GM12892 (cell line): ENCODE data around the gene ODF2L.

Experiments
- DNase-seq: peaks from one replicate; pipeline ENCODE4 v3.0.0; 2011; ENCODE audit not compliant: insufficient read length
- FAIRE-seq: peaks from 2 replicates; lab custom pipeline; 2011; peaks lifted over from hg19 to GRCh38; lab: Jason Lieb, UNC
- POLR2A ChIP-seq: IDR thresholded peaks from 2 replicates; pipeline ENCODE4 v1.6.1; 2011; ENCODE audit warnings: low read depth, low read length, control low read depth
- POLR2AphosphoS5 ChIP-seq: IDR thresholded peaks from 2 replicates; pipeline ENCODE4 v1.6.1; 2011; ENCODE audit warnings: low read depth, low read length, control low read depth
- TAF1 ChIP-seq: IDR thresholded peaks from 2 replicates; pipeline ENCODE4 v1.6.1; 2011; ENCODE audit warnings: low read depth, mild to moderate bottlenecking, control low read depth, low read length, borderline replicate concordance

ODF2L gene

GRCh38 chr1:86423473-86423872 is 27.4 kb upstream of the ODF2L start:
- DNase-seq (no peak), FAIRE-seq (no peak)
- TF ChIP-seq POLR2AphosphoS5 (no peak), TAF1 (no peak), POLR2A (no peak)

GRCh38 chr1:86421601-86422280 is 25.6 kb upstream of the ODF2L start:
- TF ChIP-seq TAF1 (no peak), POLR2AphosphoS5 (no peak), POLR2A (no peak)
- FAIRE-seq (no peak), DNase-seq (no peak)

DNA sequence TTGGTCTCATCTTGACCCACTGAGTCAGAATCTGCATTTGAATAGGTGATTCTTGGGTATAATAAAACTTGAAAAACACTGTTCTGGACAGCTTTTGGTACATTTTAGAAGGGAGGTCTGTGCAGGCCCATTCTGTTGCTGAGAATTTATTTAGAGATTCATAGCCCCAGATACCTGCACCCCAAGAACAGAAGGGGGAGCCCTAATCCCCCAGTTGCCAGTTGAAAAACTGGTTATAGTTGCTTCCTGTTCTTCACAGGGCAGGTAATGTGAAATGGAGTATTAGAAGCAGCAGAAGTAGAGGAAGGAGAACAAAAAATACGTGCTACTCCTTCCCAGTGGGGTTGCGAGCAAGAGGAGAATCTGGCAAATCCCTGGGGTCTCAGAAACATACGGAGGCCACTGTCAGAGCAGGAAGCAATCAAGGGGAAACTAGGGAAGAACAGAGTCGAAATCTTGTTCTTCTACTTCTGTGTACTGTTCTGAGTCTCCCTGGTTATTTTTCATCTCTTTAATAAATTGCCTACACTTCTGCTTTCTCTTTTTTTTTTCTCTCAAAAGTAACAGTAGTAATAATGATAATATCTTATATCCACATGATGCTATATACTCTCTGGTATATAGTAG is 23.3 kb upstream of the ODF2L start:
- FAIRE-seq (peak; percentile 58), DNase-seq (peak; percentile 20)
- TF ChIP-seq TAF1 = no peak

DNA sequence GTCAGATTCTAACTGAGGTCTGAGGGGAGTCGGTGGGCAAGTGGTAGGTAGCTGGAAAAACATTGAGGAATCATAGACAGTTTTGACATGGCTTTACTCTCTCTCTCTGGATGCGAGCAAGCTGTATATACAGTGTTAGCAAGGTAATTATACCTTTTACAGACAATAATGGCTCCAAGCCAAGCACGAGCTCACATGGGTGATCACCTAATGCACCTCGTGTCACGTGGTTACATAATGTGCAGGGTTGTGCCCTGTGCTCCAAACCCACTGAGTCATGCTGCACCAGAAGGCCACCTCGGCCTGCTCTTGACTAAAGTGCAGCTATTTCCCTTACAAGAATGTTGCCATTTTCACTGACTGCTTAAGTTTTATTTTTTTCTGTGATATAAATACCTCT is 20.2 kb upstream of the ODF2L start:
- TF ChIP-seq POLR2A = no peak
- TF ChIP-seq TAF1 = no peak
- TF ChIP-seq POLR2AphosphoS5 = no peak
- FAIRE-seq (no peak), DNase-seq (no peak)

DNA sequence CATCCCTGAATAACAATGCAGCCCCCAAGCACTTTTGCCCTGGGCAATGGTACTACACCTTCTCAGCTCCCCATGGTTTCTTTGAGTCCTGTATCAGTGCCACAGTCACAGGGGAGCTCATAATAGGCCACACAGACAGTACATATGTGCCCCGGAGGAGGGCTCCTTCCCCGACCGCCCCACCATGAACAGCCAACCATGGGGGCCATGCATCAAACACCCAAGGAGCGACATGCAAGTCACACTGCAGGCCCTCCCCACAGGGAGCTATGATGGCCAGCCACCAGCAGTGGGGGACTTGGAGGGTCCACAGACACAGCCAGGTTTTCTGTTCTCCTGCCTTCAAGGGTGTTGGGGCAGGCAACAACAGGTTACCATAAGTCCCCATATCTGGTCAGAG is 14.8 kb upstream of the ODF2L start:
- no peak for DNase-seq
- no peak for FAIRE-seq
- no peak for TF ChIP-seq TAF1
- TF ChIP-seq POLR2AphosphoS5 = no peak
- no peak for TF ChIP-seq POLR2A

DNA sequence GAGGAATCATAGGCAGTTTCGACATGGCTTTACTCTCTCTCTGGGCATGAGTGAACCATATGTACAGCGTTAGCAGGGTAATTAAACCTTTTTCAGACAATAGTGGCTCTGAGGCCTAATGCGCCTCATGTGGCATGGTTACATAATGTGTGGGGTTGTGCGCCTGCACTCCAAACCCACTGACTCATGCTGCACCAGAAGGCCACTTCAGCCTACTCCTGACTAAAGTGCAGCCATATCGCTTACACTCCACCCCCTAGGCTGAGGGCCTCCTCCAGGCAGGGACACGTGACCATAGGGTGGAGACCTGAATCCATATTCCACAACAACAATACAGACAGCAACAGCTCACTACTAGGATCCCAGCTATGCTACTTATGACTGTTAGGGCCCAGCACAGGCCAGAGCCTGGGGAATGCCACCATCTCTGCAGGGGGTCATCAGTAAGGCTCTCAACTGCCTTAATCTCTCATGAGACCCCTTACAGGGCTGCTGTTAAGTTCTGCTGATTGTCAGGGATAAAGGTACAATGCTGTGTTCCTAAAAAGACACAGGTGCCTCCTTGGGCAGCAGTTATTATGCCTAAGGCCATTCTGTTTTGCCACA is 13.4 kb upstream of the ODF2L start:
- TF ChIP-seq POLR2A (no peak), TAF1 (no peak), POLR2AphosphoS5 (no peak)
- DNase-seq (no peak), FAIRE-seq (no peak)

GRCh38 chr1:86396498-86396890 is 371 bp upstream of the ODF2L start:
- no peak for TF ChIP-seq POLR2AphosphoS5
- no peak for TF ChIP-seq TAF1
- no peak for DNase-seq
- no peak for FAIRE-seq

GRCh38 chr1:86394416-86394815 is 1.7 kb downstream of the ODF2L start:
- no peak for TF ChIP-seq POLR2A
- no peak for TF ChIP-seq POLR2AphosphoS5
- TF ChIP-seq TAF1 = no peak
- DNase-seq = no peak
- FAIRE-seq = no peak

DNA sequence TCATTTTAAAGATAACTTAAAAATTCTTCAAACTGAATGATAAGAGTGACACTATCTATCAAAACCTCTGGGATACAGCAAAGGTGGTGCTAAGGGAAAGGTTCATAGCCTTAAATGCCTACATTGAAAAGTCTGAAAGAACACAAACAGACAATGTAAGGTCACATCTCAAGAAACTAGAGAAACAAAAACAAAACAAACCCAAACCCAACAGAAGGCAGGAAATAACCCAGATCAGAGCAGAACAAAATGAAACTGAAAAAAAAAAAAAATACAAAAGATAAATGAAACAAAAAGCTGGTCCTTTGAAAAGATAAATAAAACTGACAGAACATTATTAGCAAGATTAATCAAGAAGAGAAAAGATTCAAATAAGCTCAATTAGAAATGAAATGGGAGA is 6.8 kb downstream of the ODF2L start:
- no peak for DNase-seq
- TF ChIP-seq POLR2AphosphoS5 (no peak), TAF1 (no peak), POLR2A (no peak)
- FAIRE-seq = peak; percentile 86

GRCh38 chr1:86388777-86389176 is 7.3 kb downstream of the ODF2L start:
- DNase-seq = no peak
- no peak for FAIRE-seq
- TF ChIP-seq POLR2AphosphoS5 = no peak
- TF ChIP-seq TAF1 = no peak
- no peak for TF ChIP-seq POLR2A

- TF ChIP-seq POLR2A (no peak), POLR2AphosphoS5 (no peak), TAF1 (no peak)
- DNase-seq = no peak
- no peak for FAIRE-seq
Observed at GRCh38 chr1:86387916-86388627, 8.1 kb downstream of the ODF2L start.

DNA sequence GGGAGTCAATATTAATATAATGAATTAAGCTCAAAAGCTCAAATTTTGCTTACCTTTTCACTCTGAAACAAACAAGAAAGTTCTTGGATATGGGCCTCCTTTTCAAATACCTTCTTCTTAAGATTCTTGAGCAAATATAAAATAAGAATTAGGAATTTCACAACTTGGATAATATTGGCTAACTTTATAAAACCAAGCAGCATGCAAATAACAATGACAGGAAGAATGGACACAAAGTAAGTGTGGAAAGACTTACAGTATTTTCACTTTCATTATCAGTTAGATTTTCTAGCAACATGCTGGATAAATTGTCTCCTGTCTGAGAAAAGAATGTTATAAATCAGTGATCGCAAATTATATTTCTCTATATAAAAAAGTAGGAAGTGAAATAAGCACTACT is 13.2 kb downstream of the ODF2L start:
- FAIRE-seq = peak; percentile 44
- DNase-seq = no peak
- TF ChIP-seq TAF1 = no peak
- TF ChIP-seq POLR2A = no peak
- no peak for TF ChIP-seq POLR2AphosphoS5
